ENCODE results near the gene CCDC12.

Gene CCDC12

DNA sequence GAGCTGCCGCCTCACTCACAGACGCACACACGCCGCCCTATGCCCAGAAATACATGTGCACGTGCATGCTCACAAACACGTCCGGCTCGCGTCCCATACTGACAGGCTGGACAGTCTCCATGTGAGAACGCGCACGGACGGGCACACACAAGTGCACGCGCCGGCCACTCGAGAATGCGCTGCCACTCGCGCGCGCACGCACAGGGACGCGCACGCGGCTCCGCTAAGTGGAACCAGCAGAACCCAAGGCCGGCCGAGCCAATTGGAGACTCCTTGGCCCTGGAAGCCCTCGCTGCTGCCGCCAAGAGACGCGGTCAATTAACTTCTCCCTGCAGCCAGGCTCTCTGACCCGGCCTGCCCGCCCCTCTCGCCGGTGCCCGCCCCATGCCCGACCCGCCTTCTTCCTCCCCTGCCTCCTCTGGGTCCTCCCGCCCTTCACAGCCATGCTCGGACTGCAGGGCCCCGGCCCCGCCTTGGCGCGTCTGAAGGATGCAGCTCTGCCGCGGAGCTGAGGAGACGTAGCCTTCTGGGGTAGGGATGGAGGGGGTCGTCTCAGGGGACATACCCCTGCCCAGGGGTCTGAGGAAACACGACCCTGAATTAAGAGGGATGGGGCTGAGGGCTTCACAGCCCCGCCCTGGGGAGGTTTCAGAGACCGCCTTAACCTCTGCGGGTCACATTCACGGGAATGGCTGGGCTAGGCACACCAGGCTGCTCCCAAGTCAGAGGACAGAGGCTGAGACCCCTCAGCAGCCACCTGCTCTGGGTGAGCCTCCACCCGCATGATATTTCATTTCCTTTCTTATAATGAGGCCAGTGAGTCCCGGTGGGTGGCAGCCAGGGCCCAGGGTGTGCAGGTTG is 84.0 kb downstream of the CCDC12 start:
- no peak overlapping the region for H4K91ac ChIP-seq (ENCODE audit: low read length)
- WGBS = 4% methylated on average over 43 of the region's 58 CpGs
- H3K27ac ChIP-seq (ENCODE audit: low read length, poor library complexity, severe bottlenecking) = no peak overlapping the region
- H3K14ac ChIP-seq (ENCODE audit: low read length in 2 of 2) = no peak overlapping the region
- DNase-seq = peak; percentile 69
- peak overlapping the region; percentile 42 for H3K4me2 ChIP-seq (ENCODE audit: low read length, poor library complexity, severe bottlenecking)
- no peaks in the 10 kb centered on the region for H3K79me1 ChIP-seq (replicated peaks; ENCODE audit: low read length, poor library complexity, severe bottlenecking)
- H2BK120ac ChIP-seq (ENCODE audit: low read depth, low read length) = no peak overlapping the region
- H3K36me3 ChIP-seq (ENCODE audit: control insufficient read depth in 1 of 2, insufficient read depth in 2 of 2, low read depth in 1 of 2, low read length in 2 of 2) = no peaks in the 10 kb centered on the region
- peak overlapping the region in 1 of 2 experiments; percentile 54 for H3K18ac ChIP-seq (ENCODE audit: low read depth in 1 of 2, low read length in 2 of 2)
- peaks cover 14% of the 10 kb centered on the region for H3K4me1 ChIP-seq (ENCODE audit: control insufficient read depth, insufficient read depth, low read depth, low read length)
- no peak overlapping the region for H2BK12ac ChIP-seq (ENCODE audit: low read length in 2 of 2)
- no peak overlapping the region for H2BK5ac ChIP-seq (ENCODE audit: low read depth, low read length, poor library complexity, severe bottlenecking)
- H2BK15ac ChIP-seq (ENCODE audit: low read depth, poor library complexity, severe bottlenecking) = no peak overlapping the region
- H2AK5ac ChIP-seq (ENCODE audit: low read length, severe bottlenecking) = no peak overlapping the region
- H3K27me3 ChIP-seq (ENCODE audit: control insufficient read depth in 1 of 2, insufficient read depth in 1 of 2, low read length in 2 of 2) = peaks cover 56 to 71% of the 10 kb centered on the region in 2 experiments
- peak overlapping the region in 1 of 2 experiments; percentile 14 for H3K23ac ChIP-seq (ENCODE audit: low read length in 2 of 2)
- no peaks in the 10 kb centered on the region for H3K9me3 ChIP-seq (ENCODE audit: control insufficient read depth, low read length)
- H3K4me3 ChIP-seq (ENCODE audit: insufficient read depth in 1 of 2, low read depth in 1 of 2, low read length in 2 of 2) = peak overlapping the region; percentile 48 to 78
- no peak overlapping the region for H4K8ac ChIP-seq (ENCODE audit: low read length)
- peak overlapping the region; percentile 45 for H3K9ac ChIP-seq (ENCODE audit: low read length)
- no peak overlapping the region for H2AFZ ChIP-seq (ENCODE audit: low read depth, low read length)
- H3K4ac ChIP-seq (ENCODE audit: low read depth in 1 of 2, low read length in 2 of 2) = no peak overlapping the region

DNA sequence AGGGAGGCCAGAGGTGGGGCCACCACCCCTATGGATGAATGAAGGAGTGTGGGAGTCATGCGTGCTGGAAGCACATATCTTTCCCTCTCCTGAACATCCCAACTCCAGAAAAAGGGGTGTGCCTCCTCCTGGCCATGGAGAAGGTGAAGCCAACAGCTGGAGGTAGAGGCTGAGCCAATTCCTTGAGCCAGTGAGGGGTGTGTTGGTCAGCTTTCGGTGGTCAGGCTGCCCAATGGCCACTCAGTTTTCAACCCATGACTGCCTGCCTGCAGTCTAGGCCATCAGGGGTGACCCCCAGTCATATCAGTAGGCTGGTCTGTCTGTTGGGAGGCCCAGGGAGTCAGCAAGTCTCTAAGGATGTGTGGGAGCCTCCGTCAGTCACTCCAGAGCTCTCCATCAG is 85.4 kb downstream of the CCDC12 start:
- Histone ChIP-seq H2BK15ac (ENCODE audit: low read depth, poor library complexity, severe bottlenecking) (no peak overlapping the region), H3K14ac (ENCODE audit: low read length in 2 of 2) (no peak overlapping the region), H4K8ac (ENCODE audit: low read length) (no peak overlapping the region), H4K91ac (ENCODE audit: low read length) (no peak overlapping the region), H3K23ac (ENCODE audit: low read length in 2 of 2) (no peak overlapping the region), H2BK5ac (ENCODE audit: low read depth, low read length, poor library complexity, severe bottlenecking) (no peak overlapping the region), H3K18ac (ENCODE audit: low read depth in 1 of 2, low read length in 2 of 2) (no peak overlapping the region), H3K27ac (ENCODE audit: low read length, poor library complexity, severe bottlenecking) (no peak overlapping the region), H3K4me2 (ENCODE audit: low read length, poor library complexity, severe bottlenecking) (no peak overlapping the region), H3K4me3 (ENCODE audit: insufficient read depth in 1 of 2, low read depth in 1 of 2, low read length in 2 of 2) (no peak overlapping the region), H3K9ac (ENCODE audit: low read length) (no peak overlapping the region), H2BK120ac (ENCODE audit: low read depth, low read length) (no peak overlapping the region), H3K27me3 (ENCODE audit: control insufficient read depth in 1 of 2, insufficient read depth in 1 of 2, low read length in 2 of 2) (peaks cover 53 to 66% of the 10 kb centered on the region in 2 experiments), H2AK5ac (ENCODE audit: low read length, severe bottlenecking) (no peak overlapping the region), H2AFZ (ENCODE audit: low read depth, low read length) (no peak overlapping the region), H3K36me3 (ENCODE audit: control insufficient read depth in 1 of 2, insufficient read depth in 2 of 2, low read depth in 1 of 2, low read length in 2 of 2) (no peaks in the 10 kb centered on the region), H3K9me3 (ENCODE audit: control insufficient read depth, low read length) (no peaks in the 10 kb centered on the region), H2BK12ac (ENCODE audit: low read length in 2 of 2) (no peak overlapping the region), H3K4ac (ENCODE audit: low read depth in 1 of 2, low read length in 2 of 2) (no peak overlapping the region), H3K4me1 (ENCODE audit: control insufficient read depth, insufficient read depth, low read depth, low read length) (peaks cover 14% of the 10 kb centered on the region), H3K79me1 (replicated peaks; ENCODE audit: low read length, poor library complexity, severe bottlenecking) (no peaks in the 10 kb centered on the region)
- WGBS = 96% methylated on average over 2 of the region's 3 CpGs
- DNase-seq = no peak

DNA sequence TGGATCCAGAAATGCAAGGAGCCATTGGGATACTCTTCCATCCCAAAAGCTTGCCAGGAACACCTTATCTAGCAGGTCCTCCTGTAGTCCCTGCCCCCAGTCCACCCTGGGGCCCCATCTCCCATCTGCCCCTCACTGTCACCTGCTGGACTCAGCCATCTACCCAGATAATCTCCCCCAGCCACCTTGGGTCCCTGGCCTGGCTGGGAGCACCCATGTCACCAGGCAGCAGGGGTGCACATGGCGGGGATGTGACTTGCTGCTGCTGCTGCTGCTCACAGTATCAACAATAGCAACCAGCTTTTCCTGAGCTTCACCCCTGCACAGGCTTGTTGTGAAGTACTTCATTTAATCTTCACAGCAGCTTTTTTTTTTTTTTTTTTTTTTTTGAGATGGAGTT is 86.4 kb downstream of the CCDC12 start:
- Histone ChIP-seq H3K4me3 (ENCODE audit: insufficient read depth in 1 of 2, low read depth in 1 of 2, low read length in 2 of 2) (no peak overlapping the region), H3K4ac (ENCODE audit: low read depth in 1 of 2, low read length in 2 of 2) (no peak overlapping the region), H3K9me3 (ENCODE audit: control insufficient read depth, low read length) (no peaks in the 10 kb centered on the region), H3K4me2 (ENCODE audit: low read length, poor library complexity, severe bottlenecking) (no peak overlapping the region), H4K91ac (ENCODE audit: low read length) (no peak overlapping the region), H2BK12ac (ENCODE audit: low read length in 2 of 2) (no peak overlapping the region), H3K27me3 (ENCODE audit: control insufficient read depth in 1 of 2, insufficient read depth in 1 of 2, low read length in 2 of 2) (peaks cover 56 to 70% of the 10 kb centered on the region in 2 experiments), H3K27ac (ENCODE audit: low read length, poor library complexity, severe bottlenecking) (no peak overlapping the region), H2AFZ (ENCODE audit: low read depth, low read length) (no peak overlapping the region), H3K23ac (ENCODE audit: low read length in 2 of 2) (no peak overlapping the region), H2AK5ac (ENCODE audit: low read length, severe bottlenecking) (no peak overlapping the region), H3K79me1 (replicated peaks; ENCODE audit: low read length, poor library complexity, severe bottlenecking) (no peaks in the 10 kb centered on the region), H4K8ac (ENCODE audit: low read length) (no peak overlapping the region), H3K36me3 (ENCODE audit: control insufficient read depth in 1 of 2, insufficient read depth in 2 of 2, low read depth in 1 of 2, low read length in 2 of 2) (no peaks in the 10 kb centered on the region), H2BK15ac (ENCODE audit: low read depth, poor library complexity, severe bottlenecking) (no peak overlapping the region), H2BK120ac (ENCODE audit: low read depth, low read length) (no peak overlapping the region), H3K9ac (ENCODE audit: low read length) (no peak overlapping the region), H3K4me1 (ENCODE audit: control insufficient read depth, insufficient read depth, low read depth, low read length) (peaks cover 14% of the 10 kb centered on the region), H3K14ac (ENCODE audit: low read length in 2 of 2) (no peak overlapping the region), H2BK5ac (ENCODE audit: low read depth, low read length, poor library complexity, severe bottlenecking) (no peak overlapping the region), H3K18ac (ENCODE audit: low read depth in 1 of 2, low read length in 2 of 2) (no peak overlapping the region)
- 100% methylated on average over 1 of the region's 1 CpG for WGBS
- DNase-seq = no peak

DNA sequence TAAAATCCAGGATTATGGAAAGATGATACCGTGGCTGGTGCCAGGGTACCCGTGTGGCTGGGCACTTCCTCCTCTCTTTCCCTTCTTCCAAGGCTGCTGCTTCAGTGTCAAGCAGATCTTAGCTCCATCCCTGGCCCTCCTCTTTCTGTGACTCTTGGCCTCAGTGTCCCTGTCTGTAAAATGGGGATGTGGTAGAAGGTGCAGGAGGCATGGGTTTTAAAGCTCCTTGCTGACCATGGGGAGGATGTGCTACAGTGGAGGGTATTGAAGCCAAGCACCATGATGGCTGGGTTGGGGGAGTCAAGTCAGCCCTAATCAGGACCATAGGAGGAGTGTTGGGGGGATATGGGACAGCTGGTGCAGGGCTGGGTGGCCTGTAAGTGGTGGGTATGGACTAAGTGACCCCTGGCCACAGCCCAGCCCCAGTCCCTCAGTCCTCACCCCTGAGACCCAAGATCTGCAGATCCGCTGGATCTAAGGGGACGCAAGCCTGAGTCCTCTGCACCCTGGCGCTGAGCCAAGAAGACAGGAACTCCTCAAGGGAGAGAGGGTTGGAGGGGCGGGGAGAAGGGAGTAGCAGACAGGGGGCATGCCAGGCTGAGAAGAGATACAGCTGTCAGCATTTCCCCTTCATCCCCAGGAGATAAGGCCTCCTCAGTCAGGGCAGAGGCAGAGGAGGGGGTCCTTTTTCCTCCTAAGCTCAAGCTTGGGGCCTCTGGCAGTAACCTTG is 87.0 kb downstream of the CCDC12 start:
- WGBS = 55% methylated on average over 5 of the region's 6 CpGs
- Histone ChIP-seq H3K14ac (ENCODE audit: low read length in 2 of 2) (no peak overlapping the region), H2BK15ac (ENCODE audit: low read depth, poor library complexity, severe bottlenecking) (no peak overlapping the region), H3K27me3 (ENCODE audit: control insufficient read depth in 1 of 2, insufficient read depth in 1 of 2, low read length in 2 of 2) (peaks cover 61 to 75% of the 10 kb centered on the region in 2 experiments), H3K36me3 (ENCODE audit: control insufficient read depth in 1 of 2, insufficient read depth in 2 of 2, low read depth in 1 of 2, low read length in 2 of 2) (no peaks in the 10 kb centered on the region), H2AFZ (ENCODE audit: low read depth, low read length) (no peak overlapping the region), H4K8ac (ENCODE audit: low read length) (no peak overlapping the region), H4K91ac (ENCODE audit: low read length) (no peak overlapping the region), H3K9ac (ENCODE audit: low read length) (no peak overlapping the region), H2AK5ac (ENCODE audit: low read length, severe bottlenecking) (no peak overlapping the region), H2BK5ac (ENCODE audit: low read depth, low read length, poor library complexity, severe bottlenecking) (no peak overlapping the region), H3K27ac (ENCODE audit: low read length, poor library complexity, severe bottlenecking) (no peak overlapping the region), H3K23ac (ENCODE audit: low read length in 2 of 2) (peak overlapping the region in 1 of 2 experiments; percentile 10), H3K18ac (ENCODE audit: low read depth in 1 of 2, low read length in 2 of 2) (no peak overlapping the region), H3K9me3 (ENCODE audit: control insufficient read depth, low read length) (no peaks in the 10 kb centered on the region), H3K4ac (ENCODE audit: low read depth in 1 of 2, low read length in 2 of 2) (no peak overlapping the region), H2BK12ac (ENCODE audit: low read length in 2 of 2) (no peak overlapping the region), H3K4me3 (ENCODE audit: insufficient read depth in 1 of 2, low read depth in 1 of 2, low read length in 2 of 2) (no peak overlapping the region), H2BK120ac (ENCODE audit: low read depth, low read length) (no peak overlapping the region), H3K79me1 (replicated peaks; ENCODE audit: low read length, poor library complexity, severe bottlenecking) (no peaks in the 10 kb centered on the region), H3K4me1 (ENCODE audit: control insufficient read depth, insufficient read depth, low read depth, low read length) (peaks cover 14% of the 10 kb centered on the region), H3K4me2 (ENCODE audit: low read length, poor library complexity, severe bottlenecking) (no peak overlapping the region)
- DNase-seq = no peak
